ENCODE data around the gene HOXC5. TPM values are rescaled to one million over a fixed set of nuclear protein-coding genes. Genes with fewer than 3 reads are reported as not detected.
"Not testable (repeated sequence)": the region's sequence is repeated elsewhere in the genome, so short reads cannot be mapped to it uniquely, and the experiment has no call there.

The HOXC5 gene
- total RNA-seq, 1 donor from 2014 or later: not detected

DNA sequence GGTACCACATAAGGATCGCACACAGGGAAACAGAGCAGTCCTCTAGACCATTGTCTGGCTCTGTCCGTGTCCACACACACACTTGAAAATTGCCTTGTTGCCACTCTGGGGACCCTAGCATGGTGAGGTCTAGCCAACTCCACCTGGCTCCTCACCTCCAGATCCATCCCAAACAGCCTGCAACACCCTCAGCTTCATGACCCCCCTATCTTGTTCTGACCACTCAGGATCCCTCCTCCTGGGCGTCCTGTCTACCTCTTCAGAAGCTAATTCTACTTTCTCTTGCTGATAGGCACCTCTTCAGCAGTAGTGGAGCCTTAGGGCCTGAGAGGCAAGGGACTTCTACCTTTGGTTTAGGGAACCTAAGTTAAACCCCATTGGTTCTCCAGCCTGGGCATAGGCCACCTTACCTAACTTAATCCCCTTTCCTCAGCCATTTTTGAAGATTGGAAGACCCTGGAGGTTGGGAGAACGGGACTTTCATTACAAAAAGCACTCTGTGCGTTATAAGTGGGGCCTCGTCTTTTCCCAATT lies 697 bp upstream of the HOXC5 start:
- DNase-seq (ENCODE audit: low spot score) (no peak), ATAC-seq (no peak)

DNA sequence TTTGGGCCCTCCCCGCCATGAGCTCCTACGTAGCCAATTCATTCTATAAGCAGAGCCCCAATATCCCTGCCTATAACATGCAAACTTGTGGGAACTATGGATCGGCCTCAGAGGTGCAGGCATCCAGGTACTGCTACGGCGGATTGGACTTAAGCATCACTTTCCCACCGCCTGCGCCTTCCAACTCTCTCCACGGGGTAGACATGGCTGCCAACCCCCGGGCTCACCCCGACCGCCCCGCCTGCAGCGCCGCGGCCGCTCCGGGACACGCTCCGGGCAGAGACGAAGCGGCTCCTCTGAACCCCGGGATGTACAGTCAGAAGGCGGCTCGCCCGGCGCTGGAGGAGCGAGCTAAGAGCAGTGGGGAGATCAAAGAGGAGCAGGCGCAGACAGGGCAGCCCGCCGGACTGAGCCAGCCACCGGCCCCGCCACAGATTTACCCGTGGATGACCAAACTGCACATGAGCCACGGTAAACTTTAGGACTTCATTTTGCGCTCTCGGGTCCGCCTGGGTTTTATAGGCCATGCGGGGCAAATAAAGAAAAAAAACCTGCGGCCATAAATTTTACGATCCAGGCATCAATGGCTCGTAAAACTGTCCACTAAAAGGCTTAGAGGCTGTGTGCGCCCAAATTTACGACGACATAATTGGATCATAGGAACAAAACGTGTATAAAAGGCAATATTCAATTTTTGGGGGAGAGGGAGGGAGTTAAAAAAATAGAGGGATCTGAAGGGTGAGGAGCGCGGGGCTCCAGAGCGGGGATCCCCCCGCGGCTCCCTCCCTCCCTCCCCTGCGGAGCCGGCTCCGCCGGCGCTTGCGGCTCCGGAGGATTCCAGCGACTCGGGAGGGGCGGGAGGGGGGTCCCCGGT lies 493 bp downstream of the HOXC5 start:
- ATAC-seq (no peak), DNase-seq (ENCODE audit: low spot score) (no peak)

DNA sequence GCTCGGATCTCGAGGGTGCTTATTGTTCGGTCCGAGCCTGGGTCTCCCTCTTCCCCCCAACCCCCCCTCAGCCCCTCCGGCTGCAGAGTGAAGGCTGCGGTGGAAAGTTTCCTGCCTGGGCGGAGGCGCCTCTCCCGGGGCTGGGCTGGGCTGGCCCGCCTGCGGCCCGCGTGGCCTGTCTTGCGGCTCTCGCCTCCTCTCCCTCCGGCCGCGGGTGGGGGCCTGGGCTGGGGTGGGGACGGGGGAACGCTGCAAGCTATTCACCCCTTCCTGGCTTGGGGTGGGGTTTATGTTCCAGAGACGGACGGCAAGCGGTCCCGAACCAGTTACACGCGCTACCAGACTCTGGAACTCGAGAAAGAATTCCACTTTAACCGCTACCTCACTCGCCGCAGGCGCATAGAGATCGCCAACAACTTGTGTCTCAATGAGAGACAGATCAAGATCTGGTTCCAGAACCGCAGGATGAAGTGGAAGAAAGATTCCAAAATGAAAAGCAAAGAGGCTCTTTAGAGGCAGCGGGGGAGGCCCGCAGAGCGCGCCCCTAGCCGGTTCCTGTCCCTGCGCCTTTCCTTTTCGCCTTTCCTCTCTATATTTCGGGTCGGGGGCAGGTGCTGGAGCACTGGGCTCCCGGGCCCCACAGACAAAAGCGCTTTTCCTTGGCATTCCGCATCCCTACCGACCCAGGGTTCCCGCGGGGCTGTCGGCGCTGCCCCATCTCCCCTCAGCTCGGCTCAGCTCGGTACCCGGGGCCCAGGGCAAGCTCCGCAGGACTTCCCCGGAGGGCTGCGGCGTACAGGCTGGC lies 1.3 kb downstream of the HOXC5 start:
- DNase-seq (ENCODE audit: low spot score) (no peak), ATAC-seq (no peak)

- ATAC-seq: no peak
- no peak for DNase-seq (ENCODE audit: low spot score)
These were observed 2.0 kb downstream of the HOXC5 start for GRCh38 chr12:54034785-54035310.

DNA sequence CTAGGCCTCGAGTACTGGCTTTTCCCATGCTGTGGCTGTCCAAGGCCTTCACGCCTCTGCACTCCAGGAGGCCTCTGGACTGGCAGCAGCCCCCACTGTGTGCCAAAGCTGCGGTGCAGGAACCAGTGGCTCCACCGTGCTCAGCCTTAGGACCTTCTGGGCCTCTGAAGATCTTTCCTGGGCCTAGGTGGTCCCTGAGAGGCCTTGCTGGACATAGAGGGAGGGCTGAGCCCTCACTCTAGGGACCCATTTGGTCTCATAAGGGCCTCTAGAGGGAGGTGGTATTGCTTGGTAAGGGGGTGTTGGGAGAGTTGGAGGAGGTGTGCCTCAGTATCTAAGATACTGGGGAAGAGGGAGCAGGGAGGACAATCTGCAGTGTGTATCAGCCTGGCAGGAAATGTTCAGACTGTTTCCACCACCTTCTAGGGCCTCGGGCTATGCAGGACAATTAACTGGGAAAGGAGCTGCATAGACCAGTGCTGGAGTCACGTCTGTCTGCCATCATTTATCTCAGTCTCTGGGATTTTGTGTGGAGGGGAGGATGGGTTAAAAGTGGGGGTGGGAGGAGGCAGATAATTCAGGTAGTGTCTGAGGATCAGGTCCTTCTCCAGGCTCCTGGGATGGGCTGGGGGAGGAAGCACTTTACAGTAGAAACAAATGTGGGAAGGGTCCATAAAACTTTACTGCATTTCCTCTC lies 2.9 kb downstream of the HOXC5 start:
- ATAC-seq (no peak), DNase-seq (ENCODE audit: low spot score) (no peak)

GRCh38 chr12:54036620-54037359 lies 3.9 kb downstream of the HOXC5 start:
- no peak for ATAC-seq
- DNase-seq (ENCODE audit: low spot score): no peak

GRCh38 chr12:54037360-54038283 lies 4.8 kb downstream of the HOXC5 start:
- DNase-seq (ENCODE audit: low spot score) (no peak), ATAC-seq (no peak)

DNA sequence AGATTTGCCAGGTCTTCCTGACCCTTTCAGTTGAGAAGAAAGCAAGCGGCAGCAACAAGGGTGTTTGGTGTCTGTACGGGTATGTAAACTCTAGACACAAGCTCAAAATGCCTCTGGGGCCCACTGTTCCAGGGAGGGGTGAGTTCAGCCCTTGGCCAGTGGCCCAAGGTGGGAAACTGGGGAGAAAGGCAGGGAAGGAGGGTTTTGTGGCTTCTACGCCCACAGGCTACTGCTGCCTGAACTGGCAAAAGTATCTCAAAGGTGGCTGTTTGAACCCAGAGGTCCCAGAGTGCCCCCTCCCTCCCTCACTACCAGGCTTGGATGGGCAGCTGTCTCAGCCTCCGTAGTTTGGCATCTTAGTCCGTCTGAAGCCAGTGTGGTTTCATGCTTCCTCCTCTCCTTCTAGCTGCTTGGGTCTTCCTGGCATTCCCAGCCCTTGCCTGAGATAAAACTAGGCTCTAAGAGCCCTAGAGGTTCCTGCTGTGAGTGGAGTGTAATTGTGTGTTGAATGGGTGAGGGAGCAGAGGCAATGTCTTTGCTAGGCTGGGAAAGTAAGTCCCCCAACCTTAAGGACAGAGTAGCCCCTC lies 5.5 kb downstream of the HOXC5 start:
- no peak for DNase-seq (ENCODE audit: low spot score)

GRCh38 chr12:54038871-54039414 lies 6.1 kb downstream of the HOXC5 start:
- DNase-seq (ENCODE audit: low spot score) (no peak), ATAC-seq (no peak)

More for the DNA sequence above, 5.5 kb downstream of the HOXC5 start:
- ATAC-seq: no peak

GRCh38 chr12:54039417-54040147 lies 6.7 kb downstream of the HOXC5 start:
- no peak for DNase-seq (ENCODE audit: low spot score)
- ATAC-seq: no peak

GRCh38 chr12:54040148-54040494 lies 7.3 kb downstream of the HOXC5 start:
- DNase-seq (ENCODE audit: low spot score) (no peak), ATAC-seq (no peak)

DNA sequence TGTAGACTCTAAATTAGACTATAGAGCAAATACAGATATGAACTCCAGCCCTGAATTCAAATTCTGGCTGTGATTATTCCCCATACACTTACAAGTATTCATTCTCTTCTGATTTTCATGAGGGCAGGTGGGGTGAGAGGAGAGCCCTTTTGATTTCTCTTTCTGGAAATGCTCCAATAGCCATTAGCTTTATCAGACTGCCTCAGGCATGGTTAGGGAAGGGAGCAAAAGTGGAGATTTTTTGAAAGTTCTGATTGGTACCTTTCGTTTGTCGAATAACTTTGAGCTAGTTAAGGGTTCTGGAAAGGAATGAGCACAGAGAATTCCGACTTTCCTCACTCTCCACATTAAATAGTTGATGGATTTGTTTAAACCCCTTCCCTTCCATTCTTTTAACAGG lies 7.8 kb downstream of the HOXC5 start:
- ATAC-seq (no peak), DNase-seq (ENCODE audit: low spot score) (no peak)

GRCh38 chr12:54041097-54041690 lies 8.3 kb downstream of the HOXC5 start:
- DNase-seq (ENCODE audit: low spot score) (no peak), ATAC-seq (no peak)

DNA sequence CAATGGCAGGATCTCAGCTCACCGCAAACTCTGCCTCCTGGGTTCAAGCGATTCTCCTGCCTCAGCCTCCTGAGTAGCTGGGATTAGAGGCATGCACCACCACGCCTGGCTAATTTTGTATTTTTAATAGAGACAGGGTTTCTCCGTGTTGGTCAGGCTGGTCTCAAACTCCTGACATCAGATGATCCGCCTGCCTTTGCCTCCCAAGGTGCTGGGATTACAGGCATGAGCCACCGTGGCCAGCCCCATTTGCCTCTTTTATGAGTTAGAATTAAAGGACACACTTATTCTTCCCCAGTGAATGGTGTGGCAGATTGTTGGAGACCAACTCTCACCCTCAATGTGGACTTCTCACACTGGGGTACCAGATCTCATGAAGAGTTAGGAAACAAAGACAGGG lies 9.2 kb downstream of the HOXC5 start:
- not testable (repeated sequence) for ATAC-seq; DNase-seq (ENCODE audit: low spot score)

DNA sequence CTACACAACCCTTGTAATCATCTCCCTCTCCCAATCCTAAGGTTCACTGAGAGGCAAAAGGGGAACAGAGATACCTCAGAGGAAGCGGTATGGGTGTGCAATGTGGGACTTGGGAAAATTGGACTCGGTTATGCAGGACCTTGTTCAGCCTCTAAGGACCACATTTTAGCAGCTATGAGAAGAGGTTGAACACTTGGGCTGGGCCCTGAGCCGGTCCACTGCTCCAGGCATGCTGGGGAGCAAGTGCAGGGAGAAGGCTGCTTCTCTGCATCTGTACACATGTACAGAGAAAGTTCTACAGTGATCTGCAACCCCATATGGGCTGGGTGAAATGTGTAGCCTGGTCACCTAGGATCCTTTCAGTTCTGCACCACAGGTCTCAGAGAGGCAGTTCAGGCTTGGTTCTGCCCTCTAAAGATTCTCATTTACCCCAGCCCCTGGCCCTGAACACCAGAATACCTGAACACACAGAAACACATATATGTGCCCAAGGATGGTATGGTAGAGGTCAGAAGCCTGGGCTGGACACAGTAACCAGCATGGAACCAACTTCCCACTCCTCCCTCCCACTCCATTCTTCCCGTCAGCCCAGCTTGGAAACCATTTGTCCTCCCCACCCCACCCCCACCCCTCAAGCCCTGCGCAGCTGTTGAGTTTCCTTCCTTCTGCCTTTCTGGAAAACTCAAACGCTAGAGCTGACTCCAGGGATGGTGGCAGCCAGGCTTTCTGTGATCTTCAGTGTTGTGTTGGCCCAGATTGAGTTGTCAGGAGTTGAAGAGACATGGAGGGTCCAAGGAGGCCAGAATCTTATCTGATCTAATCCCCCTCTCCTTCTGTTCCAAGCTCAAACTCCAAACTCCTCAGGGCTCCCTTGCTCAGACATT lies 10.4 kb downstream of the HOXC5 start:
- ATAC-seq (no peak), DNase-seq (ENCODE audit: low spot score) (no peak)

DNA sequence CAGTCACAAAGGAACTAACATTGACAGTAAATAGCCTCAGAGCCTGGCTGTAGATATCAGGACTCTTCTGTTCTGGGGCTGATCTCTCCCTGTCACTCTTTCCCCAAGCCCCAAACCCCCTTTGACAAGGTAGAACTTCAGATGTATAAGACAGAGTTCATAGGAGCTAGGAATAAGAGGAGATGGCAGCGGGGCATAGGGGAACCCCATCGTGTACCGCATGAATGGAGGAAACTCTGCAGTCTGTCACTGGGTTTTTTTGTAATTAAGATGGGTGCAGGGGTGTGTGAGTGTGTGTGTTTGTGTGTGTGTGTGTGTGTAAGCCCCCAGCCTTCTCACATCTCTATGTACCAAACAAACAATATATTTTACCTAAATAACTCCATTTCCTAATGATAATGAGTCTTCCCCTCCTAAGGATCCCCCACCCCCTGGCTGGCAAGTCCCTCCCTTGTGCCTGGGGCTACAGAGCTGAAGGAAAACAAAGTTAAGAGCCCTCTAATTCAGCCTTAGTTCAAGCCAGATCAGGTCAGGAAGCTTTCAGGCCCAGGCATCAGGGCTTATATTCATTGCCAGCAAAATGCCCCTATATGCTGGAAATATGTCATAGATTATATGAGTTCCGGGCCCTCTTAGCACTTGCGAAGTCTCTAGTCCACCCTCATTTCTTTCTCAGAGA lies 11.7 kb downstream of the HOXC5 start:
- DNase-seq (ENCODE audit: low spot score) (no peak), ATAC-seq (no peak)

All from left lobe of liver (tissue), 2 donors.